ENCODE data around the gene LOXL3. TPM values are rescaled to one million over a fixed set of nuclear protein-coding genes. Genes with fewer than 3 reads are reported as not detected.

The LOXL3 gene
- polyA plus RNA-seq, 1 donor (not counting 4 experiments of a cell fraction or from before 2014, with no cell fraction given): 0.21 TPM

DNA sequence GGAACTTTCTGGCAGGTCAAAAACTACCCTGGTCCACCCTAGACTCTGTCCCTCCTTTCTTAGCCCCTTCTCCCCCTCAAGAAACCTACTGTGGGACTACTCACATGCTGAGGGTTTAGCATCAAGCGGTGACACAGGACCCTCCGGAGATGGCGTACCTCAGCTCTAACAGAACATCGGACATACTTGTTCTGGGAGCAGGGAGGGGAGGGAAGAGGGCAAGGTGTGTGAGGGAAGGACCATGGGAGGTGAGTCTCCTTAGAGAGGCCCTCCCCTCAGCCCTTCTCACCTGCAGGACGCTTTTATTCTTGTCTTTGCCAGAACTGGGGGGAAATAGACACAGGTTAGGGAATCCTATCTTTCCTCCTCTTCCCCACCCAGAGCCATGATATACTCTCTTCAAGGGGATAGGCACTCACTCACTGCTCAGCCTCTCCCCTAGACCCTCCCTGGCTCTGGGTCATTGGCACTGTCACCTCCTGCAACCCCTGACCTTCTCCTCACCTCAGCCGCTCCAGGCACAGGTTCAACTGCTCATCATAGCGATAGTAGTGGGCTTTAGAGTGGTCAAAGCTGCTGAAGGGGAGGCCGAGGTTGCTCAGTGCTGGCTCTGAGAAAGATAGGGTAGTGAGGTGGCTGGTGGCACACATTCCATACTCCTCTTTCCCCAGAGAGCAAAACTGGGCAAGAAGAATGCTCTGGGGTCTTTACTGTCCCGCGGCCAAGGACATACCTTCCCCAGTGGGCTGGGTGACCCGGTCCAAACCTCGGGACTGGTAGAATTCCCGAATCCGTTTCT lies 48.1 kb downstream of the LOXL3 start:
- H3K4me3 ChIP-seq (ENCODE audit: control insufficient read depth in 2 of 3, extremely low read depth in 1 of 3, insufficient read depth in 2 of 3, low read depth in 1 of 3, low read length in 3 of 3): peak overlapping the region; percentile 40 to 86 (median 41)
- H3K79me2 ChIP-seq (ENCODE audit: control insufficient read depth, insufficient read depth, low read length): peaks cover 16% of the 10 kb centered on the region
- no peaks in the 10 kb centered on the region for H4K20me1 ChIP-seq (ENCODE audit: control insufficient read depth, extremely low read depth, insufficient read depth, low read length)
- FAIRE-seq (no peak), DNase-seq (ENCODE audit: low read depth, low spot score) (no peak)
- TF ChIP-seq EZH2 (IDR thresholded peaks at IDR 0.05; ENCODE audit: low read length) (no peak), CTCF (optimal IDR thresholded peaks at IDR 0.05 in 1 of 3, IDR thresholded peaks at IDR 0.05 in 1 of 3, conservative IDR thresholded peaks at IDR 0.05 in 1 of 3; ENCODE audit: extremely low read depth in 1 of 3, insufficient read depth in 2 of 3, low read length in 3 of 3) (no peak)
- H2AFZ ChIP-seq (ENCODE audit: control insufficient read depth, low read length): no peak overlapping the region
- no peak overlapping the region for H3K27ac ChIP-seq (ENCODE audit: control insufficient read depth, insufficient read depth, low read length)
- no peaks in the 10 kb centered on the region for H3K9me1 ChIP-seq (ENCODE audit: control insufficient read depth, extremely low read depth, insufficient read depth, low read length)
- peaks cover 15% of the 10 kb centered on the region for H3K27me3 ChIP-seq (ENCODE audit: control insufficient read depth, extremely low read depth, insufficient read depth, low read length)
- peaks cover 33% of the 10 kb centered on the region for H3K4me1 ChIP-seq (ENCODE audit: control insufficient read depth, extremely low read depth, insufficient read depth, low read length)
- no peak overlapping the region for H3K9ac ChIP-seq (ENCODE audit: control insufficient read depth, extremely low read depth, insufficient read depth, low read length)
- H3K36me3 ChIP-seq (ENCODE audit: control insufficient read depth in 2 of 2, extremely low read depth in 1 of 2, insufficient read depth in 2 of 2, low read length in 2 of 2): peaks cover 9 to 10% of the 10 kb centered on the region in 2 experiments
- no peaks in the 10 kb centered on the region for H3K9me3 ChIP-seq (ENCODE audit: control insufficient read depth, low read depth, low read length)
- H3K4me2 ChIP-seq (ENCODE audit: control insufficient read depth, extremely low read depth, insufficient read depth, low read depth, low read length): peak overlapping the region; percentile 97
- dilution Hi-C loops (cut with MboI; ENCODE audit: extremely low pct_ligation_motif_present, low sequenced_read_pairs): no loop called here

GRCh38 chr2:74504591-74504990 lies 49.2 kb downstream of the LOXL3 start:
- Histone ChIP-seq H3K36me3 (ENCODE audit: control insufficient read depth in 2 of 2, extremely low read depth in 1 of 2, insufficient read depth in 2 of 2, low read length in 2 of 2) (peaks cover 9 to 10% of the 10 kb centered on the region in 2 experiments), H2AFZ (ENCODE audit: control insufficient read depth, low read length) (no peak overlapping the region), H3K4me1 (ENCODE audit: control insufficient read depth, extremely low read depth, insufficient read depth, low read length) (peaks cover 33% of the 10 kb centered on the region), H3K79me2 (ENCODE audit: control insufficient read depth, insufficient read depth, low read length) (peaks cover 16% of the 10 kb centered on the region), H3K4me3 (ENCODE audit: control insufficient read depth in 2 of 3, extremely low read depth in 1 of 3, insufficient read depth in 2 of 3, low read depth in 1 of 3, low read length in 3 of 3) (no peak overlapping the region), H3K27ac (ENCODE audit: control insufficient read depth, insufficient read depth, low read length) (no peak overlapping the region), H3K9me3 (ENCODE audit: control insufficient read depth, low read depth, low read length) (no peaks in the 10 kb centered on the region), H3K9me1 (ENCODE audit: control insufficient read depth, extremely low read depth, insufficient read depth, low read length) (no peaks in the 10 kb centered on the region), H3K4me2 (ENCODE audit: control insufficient read depth, extremely low read depth, insufficient read depth, low read depth, low read length) (no peak overlapping the region), H3K27me3 (ENCODE audit: control insufficient read depth, extremely low read depth, insufficient read depth, low read length) (peaks cover 19% of the 10 kb centered on the region), H3K9ac (ENCODE audit: control insufficient read depth, extremely low read depth, insufficient read depth, low read length) (no peak overlapping the region), H4K20me1 (ENCODE audit: control insufficient read depth, extremely low read depth, insufficient read depth, low read length) (no peaks in the 10 kb centered on the region)
- no peak for DNase-seq (ENCODE audit: low read depth, low spot score)
- dilution Hi-C loops (cut with MboI; ENCODE audit: extremely low pct_ligation_motif_present, low sequenced_read_pairs): no loop called here
- FAIRE-seq: no peak
- TF ChIP-seq CTCF (optimal IDR thresholded peaks at IDR 0.05 in 1 of 3, IDR thresholded peaks at IDR 0.05 in 1 of 3, conservative IDR thresholded peaks at IDR 0.05 in 1 of 3; ENCODE audit: extremely low read depth in 1 of 3, insufficient read depth in 2 of 3, low read length in 3 of 3): no peak
- TF ChIP-seq EZH2 (IDR thresholded peaks at IDR 0.05; ENCODE audit: low read length): no peak

Measured in keratinocyte (primary cell).